Stimulated activated CD4-positive, alpha-beta T cell treated with anti-CD3 and anti-CD28 coated beads, Interleukin-4, amount 100 ng/mL, for 48 hours (primary cell): Measurements from ENCODE around the gene MRFAP1.
"Not testable (repeated sequence)": the region's sequence is repeated elsewhere in the genome, so short reads cannot be mapped to it uniquely, and the experiment has no call there.

ENCODE experiments used
- DNase-seq, 2 donors: peaks; one replicate each; pipeline ENCODE4 v3.0.0-alpha.2; 2020; ENCODE audit warnings: low read depth in 2 of 2

MRFAP1 gene

DNA sequence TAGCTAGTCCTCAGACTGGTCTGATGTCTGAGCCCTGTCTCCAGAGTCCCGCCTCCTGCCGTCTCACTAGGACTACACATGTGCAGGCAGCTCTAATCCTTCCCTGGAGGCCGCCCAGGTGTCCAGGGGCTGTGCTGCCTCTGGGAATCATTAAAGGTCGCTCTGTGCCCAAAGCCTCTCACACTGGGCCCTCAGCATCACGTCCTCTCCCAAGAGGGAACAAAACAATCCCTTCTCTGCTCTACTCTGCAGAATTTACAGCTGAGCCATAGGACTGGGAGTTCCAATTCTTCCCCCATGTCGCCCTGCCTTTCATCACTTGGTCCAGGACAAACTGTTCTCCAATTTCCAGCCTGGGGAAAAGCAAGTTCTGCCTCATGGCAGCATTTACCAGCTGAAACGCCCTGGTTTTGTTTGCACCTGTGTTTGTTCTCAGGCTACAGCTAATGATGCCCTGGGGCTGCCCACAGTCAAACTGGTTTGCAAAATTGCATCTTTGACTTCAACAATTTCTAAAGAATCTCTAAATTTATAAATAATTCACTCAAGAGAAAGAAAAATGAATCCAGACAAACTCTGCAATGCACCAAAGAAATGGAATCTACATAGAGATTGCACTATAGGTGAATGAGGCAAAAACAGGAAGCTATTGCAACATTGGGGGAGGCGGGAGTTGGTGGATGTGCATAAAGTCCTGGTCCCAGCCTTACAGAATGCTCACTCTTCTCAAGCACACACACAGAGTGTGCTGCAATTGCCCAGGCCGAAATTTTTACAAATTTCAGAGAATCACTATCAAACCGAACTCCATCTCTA is 7.2 kb upstream of the MRFAP1 start:
- no peak for DNase-seq

DNA sequence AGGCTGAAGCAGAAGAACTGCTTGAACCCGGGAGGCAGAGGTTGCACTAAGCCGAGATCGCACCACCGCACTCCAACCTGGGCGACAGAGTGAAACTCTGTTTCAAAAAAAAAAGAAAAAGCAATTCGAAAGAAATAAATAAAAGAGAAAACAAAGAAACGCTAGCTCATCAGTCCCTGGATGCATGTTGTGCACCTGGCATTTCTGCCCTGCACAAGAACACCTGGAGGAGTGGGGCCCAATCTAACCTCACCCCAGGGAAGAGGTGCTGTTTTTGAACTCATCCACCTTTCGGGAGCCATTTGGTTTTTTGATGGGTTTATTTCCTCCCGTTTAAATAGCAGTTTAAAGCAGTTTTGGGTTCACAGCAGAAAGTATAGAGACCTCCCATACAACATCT is 5.7 kb upstream of the MRFAP1 start:
- no peak for DNase-seq

DNA sequence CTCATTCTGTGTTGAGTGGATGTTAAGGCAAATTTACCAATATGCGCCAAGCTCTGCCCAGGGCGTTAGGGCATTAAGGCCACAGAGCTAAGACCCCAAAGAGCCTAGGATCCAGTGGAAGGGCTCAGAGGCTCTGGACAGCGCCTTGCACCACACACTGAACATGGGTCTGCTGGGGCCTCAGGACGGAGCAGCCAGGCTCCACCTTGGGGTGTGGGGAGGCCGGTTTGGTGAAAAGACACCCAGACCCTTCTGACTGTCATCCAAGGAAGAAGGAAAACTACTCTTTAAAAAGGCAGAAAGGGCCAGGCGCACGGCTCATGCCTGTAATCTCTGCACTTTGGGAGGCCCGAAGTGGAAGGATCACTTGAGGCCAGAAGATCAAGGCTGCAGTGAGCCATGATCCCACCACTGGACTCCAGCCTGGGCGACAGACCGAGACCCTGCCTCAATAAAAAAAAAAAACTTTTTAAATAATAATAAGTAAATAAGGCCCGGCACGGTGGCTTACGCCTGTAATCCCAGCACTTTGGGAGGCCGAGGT is 1.3 kb upstream of the MRFAP1 start:
- DNase-seq: no peak

DNA sequence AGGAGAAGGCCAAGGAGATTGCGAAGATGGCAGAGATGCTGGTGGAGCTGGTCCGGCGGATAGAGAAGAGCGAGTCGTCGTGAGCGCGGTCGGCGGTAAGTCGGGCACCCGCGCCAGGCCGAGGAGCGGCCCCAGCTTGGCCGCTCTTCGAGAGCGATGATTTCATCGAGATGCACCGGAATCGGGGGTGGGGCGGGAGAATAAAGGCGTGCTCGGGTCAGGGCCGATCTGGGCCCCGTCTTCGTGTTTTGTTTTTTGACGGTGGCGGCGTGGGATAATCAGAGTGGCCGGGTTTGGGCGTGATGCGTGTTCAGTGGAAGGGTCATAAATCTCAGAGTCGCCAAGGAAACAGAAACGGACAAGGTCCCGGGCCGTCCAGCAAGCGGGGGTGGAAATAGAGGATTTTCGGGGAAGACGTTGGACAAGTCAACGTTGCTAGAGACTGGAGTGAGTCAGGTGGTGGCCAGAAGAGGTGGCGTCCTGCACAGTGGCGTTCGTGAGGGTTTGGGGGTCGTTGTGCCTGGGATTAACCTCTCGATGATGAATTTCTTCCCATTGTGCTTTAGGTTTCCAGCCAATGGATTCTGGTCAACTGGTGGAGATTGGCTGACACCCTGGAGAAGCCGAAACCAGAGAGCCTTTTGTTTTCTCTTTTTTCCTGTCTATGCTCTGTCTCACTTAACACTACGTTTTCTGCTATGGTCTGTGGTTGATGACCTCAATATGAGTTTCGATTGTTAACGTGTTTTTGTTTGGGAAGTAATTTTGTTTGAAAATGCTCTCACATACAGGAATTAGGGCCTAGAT is 882 bp downstream of the MRFAP1 start:
- peak; percentile 14 to 25 for DNase-seq

DNA sequence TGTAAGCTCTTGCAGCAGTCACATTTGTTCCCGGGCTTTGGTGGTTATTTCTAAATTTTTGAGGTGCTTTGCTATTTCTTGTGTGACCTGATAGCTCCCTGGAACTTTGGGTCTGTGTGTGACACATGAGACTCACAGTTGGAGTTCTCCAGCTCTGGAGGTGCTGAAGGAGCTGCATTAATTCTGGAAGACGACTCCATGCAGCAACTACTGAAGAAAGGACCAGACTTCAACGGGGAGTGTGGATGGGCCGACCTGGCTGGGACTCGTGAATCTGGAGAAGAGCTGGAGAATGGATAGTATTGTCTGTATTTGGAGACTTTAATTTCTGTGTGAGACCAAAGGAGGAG is 1.5 kb downstream of the MRFAP1 start:
- DNase-seq: no peak

DNA sequence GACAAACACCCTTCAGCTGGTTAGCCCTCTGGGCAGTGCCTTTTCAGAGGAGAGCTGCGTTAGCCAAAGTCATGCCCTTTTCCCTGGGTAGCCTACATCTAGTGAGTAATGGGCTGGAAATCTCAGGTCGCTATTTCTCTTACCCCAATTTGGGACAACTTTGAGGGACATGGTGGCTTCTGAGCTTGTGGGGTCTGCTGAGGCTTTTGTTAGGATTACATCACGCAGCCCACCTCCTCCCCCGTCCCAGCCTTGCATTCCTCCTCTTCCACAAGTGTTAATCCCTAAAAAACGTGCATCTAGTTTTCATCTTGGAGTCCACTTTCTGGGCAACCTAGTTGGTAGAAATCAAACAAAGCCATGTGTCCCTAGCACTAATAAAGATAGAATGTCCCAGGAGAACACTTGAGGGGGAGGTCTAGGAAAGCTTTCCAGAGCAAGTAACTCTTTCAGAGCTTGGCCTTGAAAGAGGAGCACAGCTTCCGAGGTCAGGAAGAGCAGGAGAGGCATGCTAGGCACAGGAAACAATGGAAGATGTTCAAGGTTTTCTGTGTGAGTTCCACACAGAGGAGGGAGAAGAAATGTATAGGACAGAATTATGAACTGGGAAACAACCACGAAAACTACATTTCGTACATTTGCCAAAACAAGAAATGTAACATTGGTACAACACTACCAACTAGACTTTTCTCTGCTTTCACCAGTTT is 2.8 kb downstream of the MRFAP1 start:
- DNase-seq: no peak

DNA sequence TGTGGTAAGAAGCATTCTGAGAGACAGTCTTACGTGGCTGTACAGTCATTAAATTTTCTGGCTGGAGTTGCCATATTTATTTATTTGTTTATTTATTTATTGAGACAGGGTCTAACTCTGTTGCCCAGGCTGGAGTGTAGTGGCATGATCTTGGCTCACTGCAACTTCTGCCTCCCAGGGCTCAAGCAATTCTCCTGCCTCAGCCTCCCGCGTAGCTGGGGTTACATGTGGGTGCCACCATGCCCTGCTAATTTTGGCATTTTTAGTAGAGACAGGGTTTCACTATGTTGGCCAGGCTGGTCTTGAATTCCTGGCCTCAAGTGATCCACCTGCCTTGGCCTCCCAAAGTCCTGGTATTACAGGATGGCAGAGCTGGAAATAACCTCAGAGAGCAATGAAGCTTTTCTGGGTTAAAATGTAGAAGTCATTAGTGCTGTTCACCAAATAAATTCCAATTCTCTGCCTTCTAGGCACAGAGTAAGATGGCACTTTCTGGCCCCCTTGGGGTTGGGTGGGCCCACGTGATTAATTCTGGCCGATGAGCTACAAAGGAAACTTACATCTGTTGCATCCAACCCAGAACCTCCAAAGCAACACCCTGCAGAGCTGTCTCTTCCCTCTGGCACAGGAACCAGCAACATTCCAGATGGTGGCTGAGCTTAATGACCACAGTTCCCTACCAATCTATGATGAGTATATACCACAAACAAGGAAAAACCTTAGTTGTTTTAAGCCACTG is 4.5 kb downstream of the MRFAP1 start:
- no peak for DNase-seq

DNA sequence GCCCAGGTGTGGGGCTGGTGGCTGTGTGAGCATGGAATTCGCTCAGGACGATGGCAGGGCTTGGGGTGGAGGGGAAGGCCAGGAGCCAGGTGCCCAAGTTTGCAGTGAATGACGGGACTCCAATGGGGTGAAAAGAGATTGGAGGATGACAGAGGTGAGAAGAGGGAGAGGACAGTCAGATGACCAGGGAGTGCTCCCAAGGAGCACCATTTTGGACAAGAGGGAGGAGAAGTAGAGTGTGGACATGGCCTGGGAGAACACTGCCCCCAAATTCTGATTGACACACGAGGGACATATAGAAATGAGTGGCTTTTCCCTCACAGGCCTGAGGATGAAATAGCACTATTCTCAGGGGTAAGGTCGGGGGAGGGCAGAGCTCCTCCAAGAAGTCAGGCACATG is 6.7 kb downstream of the MRFAP1 start:
- no peak for DNase-seq

DNA sequence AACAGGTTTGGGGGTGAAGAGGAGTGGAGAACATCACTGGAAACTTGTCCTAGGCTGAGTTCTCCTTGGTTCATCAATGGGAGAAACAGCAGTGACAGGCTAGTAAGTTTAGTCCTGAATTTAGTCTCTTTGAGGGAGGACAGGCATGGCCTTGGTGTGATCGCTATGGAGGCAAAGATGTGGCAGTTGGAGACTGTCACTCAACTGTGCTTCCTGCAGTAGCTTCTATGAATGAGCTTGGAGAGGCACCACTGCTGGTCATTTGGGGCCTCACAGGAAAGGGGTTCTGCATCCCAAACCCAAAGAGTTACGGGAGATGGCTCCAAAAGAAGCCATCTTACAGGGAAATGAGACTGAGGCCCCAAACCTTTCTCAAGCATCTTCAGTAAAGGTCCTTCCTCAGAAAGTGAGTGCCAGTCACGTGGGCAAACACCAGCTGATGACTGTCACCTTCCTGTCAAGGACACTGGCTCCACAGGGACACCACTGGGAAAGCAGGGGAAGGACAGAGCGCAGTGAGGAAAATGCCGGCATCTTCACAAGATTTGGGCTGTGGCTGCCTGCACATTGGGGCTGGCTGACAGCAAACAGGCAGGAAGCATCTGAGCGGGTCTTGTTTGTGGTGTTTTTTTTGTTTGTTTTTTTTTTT is 7.2 kb downstream of the MRFAP1 start:
- DNase-seq: no peak

DNA sequence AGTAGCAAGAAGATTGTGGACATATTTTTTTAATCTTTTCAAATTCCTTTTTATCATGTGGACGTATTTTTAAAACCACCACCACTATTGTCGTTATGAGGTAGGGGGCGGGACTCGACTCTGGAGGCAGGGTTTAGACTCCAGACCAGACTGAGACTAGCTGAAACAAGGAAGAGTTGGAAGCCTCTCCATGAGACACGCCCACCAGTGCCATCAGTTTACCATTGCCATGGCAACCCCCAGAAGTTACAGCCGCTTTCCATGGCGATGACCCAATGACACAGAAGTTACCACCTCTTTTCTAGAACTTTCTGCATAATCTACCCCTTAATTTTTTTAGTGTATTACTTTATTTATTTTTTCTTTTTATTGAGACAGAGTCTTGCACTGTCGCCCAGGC is 8.7 kb downstream of the MRFAP1 start:
- DNase-seq: no peak

DNA sequence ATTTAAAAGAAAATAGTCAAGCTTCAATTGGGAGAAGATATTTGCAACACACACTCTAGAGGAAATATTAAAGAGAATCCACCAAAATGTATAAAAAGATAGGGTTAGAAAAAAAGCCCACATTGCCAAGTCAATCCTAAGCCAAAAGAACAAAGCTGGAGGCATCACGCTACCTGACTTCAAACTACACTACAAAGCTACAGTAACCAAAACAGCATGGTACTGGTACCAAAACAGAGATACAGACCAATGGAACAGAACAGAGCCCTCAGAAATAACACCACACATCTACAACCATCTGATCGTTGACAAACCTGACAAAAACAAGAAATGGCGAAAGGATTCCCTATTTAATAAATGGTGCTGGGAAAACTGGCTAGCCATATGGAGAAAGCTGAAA is 13.7 kb downstream of the MRFAP1 start:
- not testable (repeated sequence) for DNase-seq

DNA sequence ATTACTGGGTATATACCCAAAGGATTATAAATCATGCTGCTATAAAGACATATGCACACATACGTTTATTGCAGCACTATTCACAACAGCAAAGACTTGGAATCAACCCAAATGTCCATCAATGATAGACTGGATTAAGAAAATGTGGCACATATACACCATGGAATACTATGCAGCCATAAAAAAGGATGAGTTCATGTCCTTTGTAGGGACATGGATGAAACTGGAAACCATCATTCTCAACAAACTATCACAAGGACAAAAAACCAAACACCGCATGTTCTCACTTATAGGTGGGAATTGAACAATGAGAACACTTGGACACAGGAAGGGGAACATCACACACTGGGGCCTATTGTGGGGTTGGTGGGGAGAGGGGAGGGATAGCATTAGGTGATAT is 14.8 kb downstream of the MRFAP1 start:
- DNase-seq: not testable (repeated sequence)

DNA sequence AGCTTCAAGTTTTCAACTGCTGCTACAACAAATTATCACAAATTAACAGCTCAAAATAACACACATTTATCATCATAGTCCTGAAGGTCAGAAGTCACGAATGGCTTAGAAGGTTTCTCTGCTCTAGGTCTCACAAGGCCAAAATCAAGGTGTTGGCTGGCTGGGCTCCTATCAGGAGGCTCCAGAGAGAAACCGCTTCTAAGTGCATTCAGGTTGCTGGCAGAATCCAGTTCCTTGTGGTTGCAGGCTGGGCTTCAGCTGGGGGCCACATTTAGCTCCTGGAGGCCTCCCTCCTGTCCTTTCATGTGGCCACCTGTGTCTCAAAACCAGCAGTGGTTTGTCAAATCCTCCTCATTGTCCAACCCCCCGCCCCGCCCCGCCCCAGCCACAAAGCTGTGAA is 15.4 kb downstream of the MRFAP1 start:
- DNase-seq: no peak

DNA sequence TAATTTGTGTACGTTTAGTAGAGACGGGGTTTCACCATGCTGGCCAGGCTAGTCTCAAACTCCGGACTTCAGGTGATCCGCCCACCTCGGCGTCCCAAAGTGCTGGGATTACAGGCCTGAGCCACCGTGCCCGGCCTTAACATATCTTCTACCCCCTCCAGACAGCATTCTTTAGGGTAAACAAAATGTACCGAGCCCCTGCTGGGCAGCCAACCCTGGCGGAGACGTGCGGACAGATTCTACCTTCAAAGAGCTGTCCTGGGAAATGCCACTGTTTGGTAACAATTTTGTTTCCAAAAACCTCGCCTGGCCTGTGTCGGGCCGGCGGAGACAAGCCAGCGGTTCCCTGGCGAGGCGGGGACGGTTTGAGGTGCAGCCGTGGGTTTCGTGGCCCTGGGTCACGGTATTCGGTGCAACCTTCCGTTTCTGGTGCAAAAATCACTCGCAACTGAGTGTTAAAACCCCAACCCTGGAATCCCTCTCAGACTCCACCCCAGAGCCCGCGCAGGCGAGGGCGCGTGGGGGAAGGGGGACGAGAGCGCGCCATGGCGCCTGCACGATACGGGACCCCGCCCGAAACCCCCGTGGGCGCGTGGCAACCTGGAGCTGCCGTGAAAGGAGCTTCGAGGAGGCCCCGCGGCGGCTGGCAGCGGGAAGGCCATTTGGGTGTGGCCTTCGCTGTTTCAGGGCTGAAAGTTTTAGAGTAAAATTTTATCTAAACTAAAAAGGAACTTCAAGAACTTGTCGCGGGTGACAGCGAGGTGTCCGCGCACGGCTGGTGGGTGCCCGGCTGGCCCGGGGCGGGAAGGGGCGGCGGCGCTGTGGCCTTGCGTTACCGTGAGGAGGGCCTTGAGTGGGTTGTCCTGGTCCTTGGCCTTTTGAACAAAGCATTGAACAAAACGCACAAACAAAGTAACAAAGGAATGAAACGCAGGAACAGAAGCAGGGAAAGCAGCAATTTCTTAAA is 17.0 kb downstream of the MRFAP1 start:
- DNase-seq: no peak

DNA sequence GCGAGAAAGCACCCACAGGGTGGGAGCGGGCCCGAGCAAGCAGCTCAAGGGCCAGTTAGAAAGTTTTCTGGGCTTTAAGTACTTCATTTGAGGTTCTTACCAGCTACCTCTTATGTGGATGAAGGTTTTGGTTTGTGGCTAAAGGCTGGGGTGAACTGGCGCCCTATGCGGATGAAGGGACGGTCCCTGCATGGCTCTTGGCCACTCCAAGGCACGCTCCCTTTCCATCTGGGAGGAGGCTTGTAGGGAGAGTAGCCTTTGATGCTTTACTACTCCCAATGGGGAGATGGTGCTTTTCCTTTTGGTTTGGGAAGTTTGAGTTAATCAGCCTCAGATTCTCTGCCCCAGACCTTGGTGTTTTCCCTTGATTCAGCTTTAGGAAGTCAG is 17.7 kb downstream of the MRFAP1 start:
- DNase-seq: no peak

DNA sequence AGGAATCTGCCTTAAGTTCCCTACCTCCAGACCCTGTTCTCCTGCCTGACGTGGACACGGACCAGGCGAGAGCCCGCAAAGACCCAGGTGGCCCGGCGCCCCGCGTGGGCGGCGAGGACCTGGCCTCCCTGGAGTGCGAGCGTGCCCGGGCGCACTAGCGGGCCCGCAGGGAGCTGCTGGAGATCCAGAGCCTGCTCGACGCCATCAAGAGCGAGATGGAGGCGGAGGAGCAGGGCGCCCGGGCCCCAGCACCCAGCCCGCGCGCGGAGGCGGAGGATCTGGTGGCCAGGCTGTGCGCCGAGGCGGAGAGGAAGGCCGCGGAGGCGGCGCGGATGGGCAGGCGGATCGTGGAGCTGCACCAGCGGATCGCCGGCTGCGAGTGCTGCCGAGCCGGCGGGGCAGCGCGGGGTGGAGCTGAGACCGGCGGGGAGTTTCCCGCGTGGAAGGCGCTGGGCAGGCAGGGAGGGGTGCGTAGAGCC is 18.2 kb downstream of the MRFAP1 start:
- DNase-seq: peak; percentile 31 to 39

DNA sequence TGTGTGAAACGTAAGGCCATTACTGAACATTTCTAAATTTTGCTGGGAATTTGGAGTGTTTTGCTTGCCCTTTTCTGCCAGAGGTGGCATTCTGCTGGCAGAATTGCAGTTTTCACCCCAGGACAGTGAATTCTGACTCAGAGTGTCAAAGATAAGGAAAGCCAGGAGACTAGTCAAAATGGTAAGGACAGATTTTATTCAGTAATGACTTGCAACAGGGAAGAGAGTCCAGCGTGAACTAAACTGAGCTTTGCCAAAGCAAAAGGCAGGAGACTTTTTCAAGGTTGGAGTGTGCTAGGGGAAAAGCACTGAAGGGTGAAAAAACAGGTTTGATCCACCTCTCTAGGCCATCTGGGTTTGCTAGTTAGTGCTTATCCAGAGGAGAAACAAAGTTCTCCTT is 19.4 kb downstream of the MRFAP1 start:
- no peak for DNase-seq

DNA sequence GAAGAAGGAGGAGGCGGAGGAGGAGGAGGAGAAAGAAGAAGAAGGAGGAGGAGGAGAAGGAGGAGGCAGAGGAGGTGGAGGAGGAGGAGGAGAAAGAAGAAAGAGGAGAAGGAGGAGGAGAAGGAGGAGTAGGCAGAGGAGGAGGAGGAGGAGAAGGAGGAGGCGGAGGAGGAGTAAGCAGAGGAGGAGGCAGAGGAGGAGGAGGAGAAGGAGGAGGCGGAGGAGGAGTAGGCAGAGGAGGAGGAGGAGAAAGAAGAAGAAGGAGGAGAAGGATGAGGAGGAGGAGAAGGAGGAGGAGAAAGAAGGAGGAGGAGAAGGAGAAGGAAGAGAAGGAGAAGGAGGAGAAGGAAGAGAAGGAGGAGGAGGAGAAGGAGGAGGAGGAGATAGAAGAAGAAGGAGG is 19.9 kb downstream of the MRFAP1 start:
- no peak for DNase-seq

DNA sequence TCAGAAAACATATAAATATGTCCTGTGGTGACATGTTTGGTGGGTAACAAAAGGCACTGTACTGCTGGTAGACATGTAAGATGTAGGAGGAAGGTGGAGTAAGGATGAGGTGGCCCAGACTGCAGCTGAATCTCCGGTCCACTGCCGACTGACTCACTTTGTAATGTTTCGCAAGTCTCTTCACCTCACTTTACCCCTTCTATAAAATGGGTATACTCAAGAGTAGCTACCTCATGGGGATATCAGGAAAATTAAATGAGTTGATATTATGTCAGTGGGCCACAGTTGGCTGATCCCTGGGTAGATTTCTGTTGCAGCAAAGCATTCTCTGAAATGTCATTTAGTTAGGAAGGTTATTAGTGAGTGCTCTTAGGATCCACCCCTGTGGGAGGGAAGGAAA is 22.1 kb downstream of the MRFAP1 start:
- DNase-seq: no peak
